ENCODE results near the gene SP100.

SP100 gene

DNA sequence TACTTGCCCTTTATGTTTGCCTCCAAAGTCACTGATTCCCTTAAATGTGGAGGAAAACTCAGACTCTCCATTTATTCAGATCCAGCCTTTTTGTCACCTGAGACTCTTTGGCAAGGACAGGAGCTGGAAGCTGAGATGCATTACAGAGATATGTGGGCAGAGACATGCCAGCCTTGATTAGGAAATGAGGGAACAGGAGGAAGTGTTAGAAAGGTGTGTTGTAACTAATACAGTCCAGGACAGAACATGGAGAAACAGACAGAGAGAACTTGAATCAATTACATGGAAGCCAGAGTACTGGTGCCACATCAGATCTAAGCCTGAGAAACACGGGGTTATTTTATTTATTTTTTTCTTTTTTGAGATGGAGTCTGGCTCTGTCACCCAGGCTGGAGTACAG is 79.0 kb downstream of the SP100 start:
- Histone ChIP-seq H3K4me3 (no peak overlapping the region), H3K36me3 (ENCODE audit: insufficient read depth, low read length) (no peaks in the 10 kb centered on the region)
- DNase-seq (ENCODE audit: low read depth, low spot score) = no peak

DNA sequence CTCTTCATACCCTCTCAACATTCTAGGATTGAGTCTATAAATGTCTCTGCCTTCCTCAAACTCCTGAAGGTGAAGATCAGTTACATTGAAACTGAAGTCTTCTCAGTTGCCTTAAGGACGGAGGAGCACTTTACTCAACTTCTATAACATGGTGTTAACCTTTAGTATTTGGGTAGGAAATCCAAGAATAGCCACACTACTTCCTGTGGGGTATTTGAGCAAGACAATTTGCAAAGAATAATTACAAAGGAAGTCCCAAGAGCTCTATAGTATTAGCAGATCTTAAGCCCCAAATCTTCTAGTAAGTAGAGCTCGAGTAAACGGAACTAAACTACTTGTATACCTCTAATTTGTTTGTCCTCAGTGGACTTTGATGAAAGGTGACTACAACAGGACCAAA is 80.9 kb downstream of the SP100 start:
- no peak overlapping the region for H3K9ac ChIP-seq (ENCODE audit: insufficient read length)
- TF ChIP-seq POLR2AphosphoS5 (IDR thresholded peaks at IDR 0.05; ENCODE audit: borderline replicate concordance, low read depth, low read length) (no peak), FOXP2 (optimal IDR thresholded peaks at IDR 0.05; ENCODE audit: control extremely low read depth, extremely low read length, insufficient read depth) (no peak), EZH2 (IDR thresholded peaks at IDR 0.05) (no peak)
- DNase-seq (ENCODE audit: low read depth, low spot score) = no peak
- H3K4me3 ChIP-seq = no peak overlapping the region
- H3K27ac ChIP-seq = no peak overlapping the region
- no peaks in the 10 kb centered on the region for H3K9me3 ChIP-seq (ENCODE audit: low read depth, low read length)
- H3K36me3 ChIP-seq (ENCODE audit: insufficient read depth, low read length) = no peaks in the 10 kb centered on the region

More for the DNA sequence above, 79.0 kb downstream of the SP100 start:
- Histone ChIP-seq H3K9me3 (ENCODE audit: low read depth, low read length) (no peaks in the 10 kb centered on the region), H3K9ac (ENCODE audit: insufficient read length) (no peak overlapping the region), H3K27ac (no peak overlapping the region)
- TF ChIP-seq POLR2AphosphoS5 (IDR thresholded peaks at IDR 0.05; ENCODE audit: borderline replicate concordance, low read depth, low read length) (no peak), EZH2 (IDR thresholded peaks at IDR 0.05) (no peak), FOXP2 (optimal IDR thresholded peaks at IDR 0.05; ENCODE audit: control extremely low read depth, extremely low read length, insufficient read depth) (no peak)

DNA sequence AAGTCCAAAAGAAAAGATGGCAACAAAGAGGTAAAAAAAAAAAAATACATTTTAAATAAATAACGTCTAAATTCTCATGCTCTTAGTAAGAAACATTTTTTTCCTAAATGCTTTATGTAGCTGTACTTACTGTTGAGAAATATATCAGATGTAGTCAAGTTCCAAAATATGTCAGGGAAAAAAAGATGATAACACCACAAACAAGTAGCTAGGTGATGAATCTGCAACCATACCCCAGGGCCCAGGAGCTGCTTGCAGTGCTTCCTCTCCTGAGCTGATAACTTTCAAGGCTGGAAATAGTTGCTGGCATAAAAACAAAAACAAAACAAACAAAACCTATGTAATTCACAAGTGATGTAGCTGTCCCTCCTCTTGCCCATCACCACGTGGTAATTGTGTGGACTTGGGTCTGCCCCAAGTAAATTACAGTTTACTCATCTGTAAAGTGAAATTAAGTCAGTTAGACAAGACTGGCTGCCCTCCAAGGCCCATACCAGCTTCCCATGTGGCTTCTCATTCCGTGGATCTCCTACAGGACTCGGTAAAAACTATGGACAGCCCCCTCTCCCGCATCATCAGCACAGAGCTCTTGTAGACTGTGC is 82.6 kb downstream of the SP100 start:
- Histone ChIP-seq H3K27ac (no peak overlapping the region), H3K9me3 (ENCODE audit: low read depth, low read length) (no peaks in the 10 kb centered on the region), H3K9ac (ENCODE audit: insufficient read length) (no peak overlapping the region), H3K4me3 (no peak overlapping the region), H3K36me3 (ENCODE audit: insufficient read depth, low read length) (no peaks in the 10 kb centered on the region)
- DNase-seq (ENCODE audit: low read depth, low spot score) = no peak
- no peak for TF ChIP-seq EZH2 (IDR thresholded peaks at IDR 0.05)
- no peak for TF ChIP-seq POLR2AphosphoS5 (IDR thresholded peaks at IDR 0.05; ENCODE audit: borderline replicate concordance, low read depth, low read length)
- TF ChIP-seq FOXP2 (optimal IDR thresholded peaks at IDR 0.05; ENCODE audit: control extremely low read depth, extremely low read length, insufficient read depth) = no peak

DNA sequence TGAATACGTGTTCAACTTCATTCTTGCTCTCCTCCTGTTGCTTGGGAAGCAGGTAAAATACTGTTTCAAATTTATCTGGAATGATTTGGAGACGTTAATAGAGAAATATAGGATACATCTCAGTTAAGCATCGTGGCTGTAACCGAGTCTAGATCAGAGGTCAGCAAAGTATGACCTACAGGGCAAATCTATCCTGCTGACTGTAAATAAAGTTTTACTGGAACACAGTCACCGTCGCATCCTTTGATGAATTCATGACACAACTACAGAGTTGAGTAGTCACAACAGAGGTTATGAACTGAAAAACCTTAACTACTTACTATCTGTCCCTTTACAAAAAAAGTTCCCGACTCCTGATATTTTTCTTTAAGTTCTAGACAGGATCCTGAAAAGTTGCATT is 86.6 kb downstream of the SP100 start:
- no peak overlapping the region for H3K27ac ChIP-seq
- TF ChIP-seq FOXP2 (optimal IDR thresholded peaks at IDR 0.05; ENCODE audit: control extremely low read depth, extremely low read length, insufficient read depth) = no peak
- TF ChIP-seq POLR2AphosphoS5 (IDR thresholded peaks at IDR 0.05; ENCODE audit: borderline replicate concordance, low read depth, low read length) = no peak
- no peak for TF ChIP-seq EZH2 (IDR thresholded peaks at IDR 0.05)
- H3K9ac ChIP-seq (ENCODE audit: insufficient read length) = no peak overlapping the region
- no peak for DNase-seq (ENCODE audit: low read depth, low spot score)
- H3K9me3 ChIP-seq (ENCODE audit: low read depth, low read length) = no peaks in the 10 kb centered on the region
- no peaks in the 10 kb centered on the region for H3K36me3 ChIP-seq (ENCODE audit: insufficient read depth, low read length)
- no peak overlapping the region for H3K4me3 ChIP-seq

DNA sequence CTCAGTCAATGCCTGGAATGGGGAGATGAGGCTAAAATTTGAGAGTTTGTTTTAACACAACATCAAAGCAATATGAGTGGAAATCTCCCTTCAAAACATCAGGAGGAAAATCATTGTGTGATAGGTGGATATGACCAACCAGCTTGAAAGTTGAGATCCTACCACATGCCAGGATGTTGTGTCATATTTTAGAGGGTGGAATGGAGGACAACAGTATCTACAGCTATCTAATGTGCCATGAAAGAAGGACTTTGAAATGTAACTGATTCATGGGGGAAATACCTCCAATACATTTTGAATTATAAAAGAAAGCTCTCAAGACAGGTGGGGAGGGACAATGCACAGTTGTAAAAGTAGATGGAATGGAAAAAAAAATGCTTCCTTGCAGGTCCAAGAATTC is 87.8 kb downstream of the SP100 start:
- Histone ChIP-seq H3K27ac (no peak overlapping the region), H3K9me3 (ENCODE audit: low read depth, low read length) (no peaks in the 10 kb centered on the region), H3K9ac (ENCODE audit: insufficient read length) (no peak overlapping the region), H3K36me3 (ENCODE audit: insufficient read depth, low read length) (no peaks in the 10 kb centered on the region), H3K4me3 (no peak overlapping the region)
- TF ChIP-seq FOXP2 (optimal IDR thresholded peaks at IDR 0.05; ENCODE audit: control extremely low read depth, extremely low read length, insufficient read depth) (no peak), POLR2AphosphoS5 (IDR thresholded peaks at IDR 0.05; ENCODE audit: borderline replicate concordance, low read depth, low read length) (no peak), EZH2 (IDR thresholded peaks at IDR 0.05) (no peak)
- no peak for DNase-seq (ENCODE audit: low read depth, low spot score)

DNA sequence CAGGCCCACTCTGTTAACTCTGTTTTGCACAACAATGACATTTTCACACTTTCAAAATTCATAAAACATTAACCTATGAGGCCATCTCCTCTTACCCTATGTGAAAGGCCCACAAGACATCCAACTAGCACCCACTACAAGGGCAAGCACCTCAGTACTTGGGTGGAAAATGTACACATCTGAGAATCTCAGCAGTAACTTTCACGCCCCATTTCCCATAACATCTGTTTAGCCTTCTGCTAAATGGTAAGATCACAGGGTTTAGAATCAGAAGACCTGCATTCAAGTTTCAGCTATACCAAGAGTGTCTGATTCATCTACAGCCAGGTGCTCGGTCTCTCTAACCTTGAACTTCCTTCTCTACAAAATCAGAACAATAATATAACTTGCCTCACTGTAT is 89.2 kb downstream of the SP100 start:
- TF ChIP-seq POLR2AphosphoS5 (IDR thresholded peaks at IDR 0.05; ENCODE audit: borderline replicate concordance, low read depth, low read length) (no peak), FOXP2 (optimal IDR thresholded peaks at IDR 0.05; ENCODE audit: control extremely low read depth, extremely low read length, insufficient read depth) (no peak), EZH2 (IDR thresholded peaks at IDR 0.05) (no peak)
- H3K36me3 ChIP-seq (ENCODE audit: insufficient read depth, low read length) = no peaks in the 10 kb centered on the region
- DNase-seq (ENCODE audit: low read depth, low spot score) = no peak
- H3K27ac ChIP-seq = no peak overlapping the region
- H3K4me3 ChIP-seq = no peak overlapping the region
- no peak overlapping the region for H3K9ac ChIP-seq (ENCODE audit: insufficient read length)
- H3K9me3 ChIP-seq (ENCODE audit: low read depth, low read length) = no peaks in the 10 kb centered on the region

DNA sequence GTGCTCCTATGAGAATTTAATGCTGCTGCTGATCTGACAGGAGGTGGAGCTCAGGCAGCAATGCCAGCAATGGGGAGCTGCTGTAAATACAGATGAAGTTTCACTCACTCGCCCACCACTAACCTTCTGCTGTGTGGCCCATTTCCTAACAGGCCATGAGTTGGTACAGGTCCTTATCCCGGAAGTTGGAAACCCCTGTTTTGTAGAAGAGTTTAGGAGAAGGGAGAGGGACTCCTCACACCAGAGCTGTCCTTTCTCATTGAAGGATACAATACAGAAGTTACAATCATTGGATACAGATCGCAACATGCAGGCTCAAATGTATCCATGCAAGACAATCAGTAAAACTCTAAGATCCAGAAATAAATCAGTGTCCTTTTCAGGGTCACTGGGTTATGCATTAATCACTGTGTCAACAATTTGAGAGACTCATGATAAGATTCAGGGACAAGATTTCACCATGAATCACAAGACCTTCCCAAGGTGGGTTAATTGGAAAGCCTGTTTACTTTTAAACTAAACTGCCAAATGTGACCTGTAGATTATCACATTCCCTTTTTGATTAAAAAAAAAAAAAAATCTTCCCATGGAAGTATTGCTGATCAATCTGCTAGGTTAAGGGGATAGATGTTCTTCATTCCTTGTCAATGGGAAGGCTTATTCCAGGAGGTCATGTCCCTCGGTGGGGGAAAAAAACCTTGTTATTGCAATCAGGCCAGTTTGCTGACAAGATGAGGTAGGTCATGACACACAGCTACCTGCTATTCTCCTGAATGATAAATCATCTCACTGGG is 97.2 kb downstream of the SP100 start:
- DNase-seq (ENCODE audit: low read depth, low spot score) = no peak
- no peak overlapping the region for H3K4me3 ChIP-seq
- H3K9ac ChIP-seq (ENCODE audit: insufficient read length) = no peak overlapping the region
- no peaks in the 10 kb centered on the region for H3K9me3 ChIP-seq (ENCODE audit: low read depth, low read length)
- H3K27ac ChIP-seq = no peak overlapping the region
- no peaks in the 10 kb centered on the region for H3K36me3 ChIP-seq (ENCODE audit: insufficient read depth, low read length)
- TF ChIP-seq POLR2AphosphoS5 (IDR thresholded peaks at IDR 0.05; ENCODE audit: borderline replicate concordance, low read depth, low read length) = no peak
- no peak for TF ChIP-seq FOXP2 (optimal IDR thresholded peaks at IDR 0.05; ENCODE audit: control extremely low read depth, extremely low read length, insufficient read depth)

DNA sequence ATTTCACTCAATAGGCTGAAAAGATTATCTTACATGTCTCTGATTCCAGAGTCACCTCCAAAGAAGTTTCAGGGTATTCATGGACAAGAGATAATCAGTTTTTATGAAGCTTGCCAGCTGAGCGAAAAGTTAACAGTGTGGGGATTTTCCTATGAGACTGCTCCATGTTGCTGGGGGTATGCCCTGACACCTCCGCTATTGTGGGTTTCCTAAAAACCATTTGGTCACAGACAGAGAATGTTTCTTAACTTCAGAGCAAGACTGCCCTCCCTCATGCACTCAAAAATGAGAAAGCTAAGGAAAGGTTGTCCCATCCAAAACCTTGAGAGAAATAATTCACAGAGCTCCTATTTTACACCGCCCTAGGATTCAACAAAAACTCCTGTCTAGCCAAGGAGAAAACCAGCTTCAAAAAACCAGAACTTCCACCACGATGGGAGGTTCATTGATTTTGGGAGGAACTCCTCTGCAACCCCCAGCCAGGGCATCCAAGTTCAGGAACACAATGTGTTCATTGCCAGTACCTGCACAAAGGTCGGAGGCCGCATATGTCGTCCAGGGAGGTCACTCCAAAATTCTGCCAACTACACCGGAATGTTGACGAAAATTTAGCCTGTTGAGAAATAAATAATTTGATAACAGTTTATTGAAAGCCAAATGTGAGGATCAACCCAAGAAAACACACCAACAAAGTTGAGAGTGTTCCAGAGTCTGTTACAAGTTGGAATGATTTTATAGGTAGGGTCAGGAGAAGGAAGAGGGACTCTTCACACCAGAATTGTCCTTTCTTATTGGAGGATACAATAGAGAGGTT is 104.3 kb downstream of the SP100 start:
- Histone ChIP-seq H3K9ac (ENCODE audit: insufficient read length) (no peak overlapping the region), H3K4me3 (no peak overlapping the region), H3K9me3 (ENCODE audit: low read depth, low read length) (no peaks in the 10 kb centered on the region), H3K27ac (no peak overlapping the region), H3K36me3 (ENCODE audit: insufficient read depth, low read length) (no peaks in the 10 kb centered on the region)
- TF ChIP-seq FOXP2 (optimal IDR thresholded peaks at IDR 0.05; ENCODE audit: control extremely low read depth, extremely low read length, insufficient read depth) (no peak), EZH2 (IDR thresholded peaks at IDR 0.05) (no peak), POLR2AphosphoS5 (IDR thresholded peaks at IDR 0.05; ENCODE audit: borderline replicate concordance, low read depth, low read length) (no peak)
- DNase-seq (ENCODE audit: low read depth, low spot score) = no peak

Data from SK-N-MC (cell line).